ENCODE data around the gene MYO7B. TPM values are rescaled to one million over a fixed set of nuclear protein-coding genes. Genes with fewer than 3 reads are reported as not detected.
A peak's percentile ranks its signal among the peaks of the same experiment; 100 is the strongest.

The MYO7B gene
- total RNA-seq, 5 donors from 2014 or later (not counting 1 experiment from before 2014, with no cell fraction given): 0.13 to 0.96 (median 0.28) TPM; not detected in 1

GRCh38 chr2:127673291-127674069 is 138.0 kb downstream of the MYO7B start:
- Histone ChIP-seq H3K4me3 (ENCODE audit: control insufficient read depth in 1 of 2, extremely low read depth in 1 of 2, low read length in 1 of 2) (no peak overlapping the region), H3K36me3 (ENCODE audit: control insufficient read depth in 2 of 2, extremely low read depth in 1 of 2, insufficient read depth in 1 of 2, low read length in 1 of 2) (no peaks in the 10 kb centered on the region), H3K27me3 (replicated peaks in 1 of 2; ENCODE audit: control insufficient read depth in 2 of 2, extremely low read depth in 1 of 2, insufficient read depth in 2 of 2, low read length in 1 of 2) (peaks cover 0 to 61% of the 10 kb centered on the region in 2 experiments), H3K9me3 (no peaks in the 10 kb centered on the region), H3K27ac (ENCODE audit: low read length) (no peak overlapping the region), H3K4me1 (ENCODE audit: control insufficient read depth in 1 of 2, extremely low read depth in 1 of 2, insufficient read depth in 2 of 2, low read length in 2 of 2) (peaks cover 0 to 14% of the 10 kb centered on the region in 2 experiments)
- no peak for DNase-seq
- 90% methylated on average over 15 of the region's 17 CpGs for WGBS (ENCODE audit: insufficient coverage)
- H3K27me3 Mint-ChIP-seq: peaks cover 34 to 62% of the 10 kb centered on the region in 2 donors
- H3K4me3 Mint-ChIP-seq: peak overlapping the region in 2 of 3 donors; percentile 45 to 84
- H3K9me3 Mint-ChIP-seq: no peaks in the 10 kb centered on the region
- ChIA-PET POLR2A (no interaction called here), CTCF (no interaction called here)
- no peak for ATAC-seq (replicated peaks in 1 of 4)
- H3K27ac Mint-ChIP-seq: no peak overlapping the region
- H3K4me1 Mint-ChIP-seq: peaks cover 7 to 14% (median 8%) of the 10 kb centered on the region in 3 donors
- no peaks in the 10 kb centered on the region for H3K36me3 Mint-ChIP-seq

DNA sequence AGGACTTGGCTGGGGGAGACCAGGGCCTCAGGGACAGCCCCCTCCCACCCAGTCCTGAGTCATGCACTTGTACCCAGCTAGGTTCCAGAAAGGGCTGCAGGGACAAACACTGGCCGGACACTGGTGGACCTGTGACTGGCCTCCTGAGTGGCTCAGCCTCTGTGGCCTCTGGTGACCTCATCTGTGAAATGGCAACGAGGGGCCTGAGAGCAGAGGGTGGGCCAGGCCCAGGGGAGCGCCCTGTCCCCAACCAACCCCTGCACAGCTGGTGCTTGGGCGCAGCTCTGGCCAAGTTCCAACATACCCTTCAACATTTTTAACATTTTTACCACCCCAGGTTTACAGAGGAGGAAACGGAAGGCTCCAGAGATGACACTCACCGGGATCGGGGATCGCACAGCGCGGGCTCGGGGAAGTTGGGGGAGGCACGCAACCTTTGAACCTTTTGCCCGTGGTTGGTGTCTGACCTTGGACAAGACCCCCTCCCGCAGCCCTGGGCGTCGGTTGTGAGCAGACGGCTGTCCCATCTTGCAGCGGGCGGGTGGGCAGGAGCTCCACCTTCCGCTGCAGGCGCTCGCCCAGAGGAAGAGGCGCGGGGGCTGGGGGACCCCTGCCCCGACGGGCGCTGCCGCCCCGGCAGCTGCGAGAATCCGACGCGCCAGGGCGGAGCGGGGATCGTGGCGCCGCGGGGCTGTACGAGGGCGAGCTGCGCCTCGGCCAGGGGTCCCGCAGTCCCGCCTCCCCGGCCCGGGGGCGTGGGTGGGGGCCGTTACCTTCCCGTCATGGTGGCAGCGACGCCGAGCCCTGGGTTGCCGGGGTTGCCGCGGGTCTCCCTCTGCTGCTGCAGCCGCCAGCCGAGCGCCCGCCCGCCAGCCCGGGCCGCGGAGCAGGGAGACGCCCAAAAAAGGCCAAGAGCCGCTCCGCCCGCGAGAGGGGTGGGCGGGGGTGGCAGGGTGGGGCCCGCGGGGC is 139.0 kb downstream of the MYO7B start:
- POLR2A ChIA-PET: interaction anchor here in 1 of 2 donors (1.1 kb wide), 1 partner anchor 28 kb away, joined by 5 read pairs; no protein-coding TSS in a partner anchor
- Histone ChIP-seq H3K9me3 (no peaks in the 10 kb centered on the region), H3K27me3 (replicated peaks in 1 of 2; ENCODE audit: control insufficient read depth in 2 of 2, extremely low read depth in 1 of 2, insufficient read depth in 2 of 2, low read length in 1 of 2) (peaks cover 0 to 69% of the 10 kb centered on the region in 2 experiments), H3K36me3 (ENCODE audit: control insufficient read depth in 2 of 2, extremely low read depth in 1 of 2, insufficient read depth in 1 of 2, low read length in 1 of 2) (no peaks in the 10 kb centered on the region), H3K4me3 (ENCODE audit: control insufficient read depth in 1 of 2, extremely low read depth in 1 of 2, low read length in 1 of 2) (peak overlapping the region in 1 of 2 donors; percentile 28), H3K4me1 (ENCODE audit: control insufficient read depth in 1 of 2, extremely low read depth in 1 of 2, insufficient read depth in 2 of 2, low read length in 2 of 2) (peaks cover 0 to 14% of the 10 kb centered on the region in 2 experiments), H3K27ac (ENCODE audit: low read length) (no peak overlapping the region)
- H3K27me3 Mint-ChIP-seq: peaks cover 37 to 66% of the 10 kb centered on the region in 2 donors
- 8% methylated on average over 48 of the region's 72 CpGs for WGBS (ENCODE audit: insufficient coverage)
- CTCF ChIA-PET: no interaction called here
- H3K4me3 Mint-ChIP-seq: peak overlapping the region; percentile 45 to 84 (median 75)
- H3K27ac Mint-ChIP-seq: no peak overlapping the region
- peaks cover 7 to 14% (median 8%) of the 10 kb centered on the region in 3 donors for H3K4me1 Mint-ChIP-seq
- H3K9me3 Mint-ChIP-seq: no peaks in the 10 kb centered on the region
- peak; percentile 38 to 62 (median 54) for ATAC-seq (replicated peaks in 1 of 4)
- no peaks in the 10 kb centered on the region for H3K36me3 Mint-ChIP-seq
- peak in 8 of 35 experiments; percentile 13 to 25 (median 21) for DNase-seq

GRCh38 chr2:127675331-127676261 is 140.1 kb downstream of the MYO7B start, which contains the start of gene LIMS2:
Gene LIMS2, minus strand, starts transcription at chr2:127675530. Its CDS starts 506 bp downstream, at chr2:127675024.
- peaks cover 0 to 72% of the 10 kb centered on the region in 2 experiments for H3K27me3 ChIP-seq (replicated peaks in 1 of 2; ENCODE audit: control insufficient read depth in 2 of 2, extremely low read depth in 1 of 2, insufficient read depth in 2 of 2, low read length in 1 of 2)
- ChIA-PET POLR2A (interaction anchor here in 1 of 2 donors (0.5 to 1.1 kb wide), 2 partner anchors 27 to 295 kb away, joined by 5 to 11 read pairs; no protein-coding TSS in a partner anchor), CTCF (interaction anchor here in 1 of 2 donors (0.9 kb wide), 1 partner anchor 34 kb away, joined by 4 read pairs; no protein-coding TSS in a partner anchor)
- 9% methylated on average over 29 of the region's 56 CpGs for WGBS (ENCODE audit: insufficient coverage)
- ATAC-seq (replicated peaks in 1 of 4) (no peak), DNase-seq (no peak)
- Mint-ChIP-seq H3K27ac (no peak within 1 kb of the TSS), H3K36me3 (no peaks in the 10 kb centered on the region), H3K9me3 (no peaks in the 10 kb centered on the region), H3K4me1 (peaks cover 7 to 14% (median 8%) of the 10 kb centered on the region in 3 donors), H3K4me3 (peak within 1 kb of the TSS; percentile 65 to 84 (median 75)), H3K27me3 (peaks cover 32 to 64% of the 10 kb centered on the region in 2 donors)
- no peaks in the 10 kb centered on the region for H3K36me3 ChIP-seq (ENCODE audit: control insufficient read depth in 2 of 2, extremely low read depth in 1 of 2, insufficient read depth in 1 of 2, low read length in 1 of 2)
- H3K27ac ChIP-seq (ENCODE audit: low read length): no peak within 1 kb of the TSS
- H3K4me1 ChIP-seq (ENCODE audit: control insufficient read depth in 1 of 2, extremely low read depth in 1 of 2, insufficient read depth in 2 of 2, low read length in 2 of 2): peaks cover 0 to 14% of the 10 kb centered on the region in 2 experiments
- no peaks in the 10 kb centered on the region for H3K9me3 ChIP-seq
- H3K4me3 ChIP-seq (ENCODE audit: control insufficient read depth in 1 of 2, extremely low read depth in 1 of 2, low read length in 1 of 2): peak within 1 kb of the TSS in 1 of 2 donors; percentile 52

DNA sequence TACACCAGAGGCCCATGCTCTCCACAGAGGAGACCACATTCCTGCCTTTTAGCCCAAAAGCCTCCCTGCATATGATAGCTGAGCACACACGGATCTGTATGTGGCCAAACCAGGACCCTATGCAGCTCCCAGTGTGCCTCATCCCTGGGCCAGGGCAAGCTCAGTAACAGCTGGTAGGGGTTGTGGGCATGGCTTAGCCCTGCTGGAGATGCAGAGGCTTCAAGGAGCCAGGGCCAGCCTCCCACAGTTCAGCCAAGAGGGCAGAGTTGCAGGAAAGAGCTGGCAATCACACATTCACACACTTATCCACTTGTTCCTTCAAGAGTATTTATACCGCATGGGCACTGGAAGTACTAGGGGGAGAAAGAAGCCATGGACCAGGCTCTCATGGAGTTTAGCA is 141.4 kb downstream of the MYO7B start:
- DNase-seq: no peak
- Histone ChIP-seq H3K27ac (ENCODE audit: low read length) (no peak overlapping the region), H3K36me3 (ENCODE audit: control insufficient read depth in 2 of 2, extremely low read depth in 1 of 2, insufficient read depth in 1 of 2, low read length in 1 of 2) (no peaks in the 10 kb centered on the region), H3K27me3 (replicated peaks in 1 of 2; ENCODE audit: control insufficient read depth in 2 of 2, extremely low read depth in 1 of 2, insufficient read depth in 2 of 2, low read length in 1 of 2) (peaks cover 0 to 71% of the 10 kb centered on the region in 2 experiments), H3K4me3 (ENCODE audit: control insufficient read depth in 1 of 2, extremely low read depth in 1 of 2, low read length in 1 of 2) (no peak overlapping the region), H3K4me1 (ENCODE audit: control insufficient read depth in 1 of 2, extremely low read depth in 1 of 2, insufficient read depth in 2 of 2, low read length in 2 of 2) (peaks cover 0 to 14% of the 10 kb centered on the region in 2 experiments), H3K9me3 (no peaks in the 10 kb centered on the region)
- no peak overlapping the region for H3K4me3 Mint-ChIP-seq
- CTCF ChIA-PET: interaction anchor here (0.7 to 0.9 kb wide), 3 partner anchors 33 to 321 kb away, joined by 3 to 4 read pairs (median 4); no protein-coding TSS in a partner anchor
- no peak overlapping the region for H3K27ac Mint-ChIP-seq
- no peak for ATAC-seq (replicated peaks in 1 of 4)
- H3K4me1 Mint-ChIP-seq: peaks cover 8 to 15% (median 14%) of the 10 kb centered on the region in 3 donors
- POLR2A ChIA-PET: interaction anchor here in 1 of 2 donors (0.7 kb wide), 1 partner anchor 138 kb away, joined by 15 read pairs; no protein-coding TSS in a partner anchor
- peaks cover 32 to 59% of the 10 kb centered on the region in 2 donors for H3K27me3 Mint-ChIP-seq
- no peaks in the 10 kb centered on the region for H3K9me3 Mint-ChIP-seq
- no CpG with 5 or more reads among the region's 2 CpGs for WGBS (ENCODE audit: insufficient coverage)
- H3K36me3 Mint-ChIP-seq: no peaks in the 10 kb centered on the region

GRCh38 chr2:127678531-127678930 is 143.0 kb downstream of the MYO7B start:
- no peaks in the 10 kb centered on the region for H3K9me3 ChIP-seq
- ATAC-seq (replicated peaks in 1 of 4) (no peak), DNase-seq (no peak)
- Mint-ChIP-seq H3K4me1 (peaks cover 9 to 18% (median 17%) of the 10 kb centered on the region in 3 donors), H3K27me3 (peaks cover 21 to 44% of the 10 kb centered on the region in 2 donors), H3K27ac (no peak overlapping the region), H3K4me3 (no peak overlapping the region), H3K9me3 (no peaks in the 10 kb centered on the region), H3K36me3 (no peaks in the 10 kb centered on the region)
- POLR2A ChIA-PET: no interaction called here
- peaks cover 0 to 14% of the 10 kb centered on the region in 2 experiments for H3K4me1 ChIP-seq (ENCODE audit: control insufficient read depth in 1 of 2, extremely low read depth in 1 of 2, insufficient read depth in 2 of 2, low read length in 2 of 2)
- 79% methylated on average over 10 of the region's 10 CpGs for WGBS (ENCODE audit: insufficient coverage)
- H3K27me3 ChIP-seq (replicated peaks in 1 of 2; ENCODE audit: control insufficient read depth in 2 of 2, extremely low read depth in 1 of 2, insufficient read depth in 2 of 2, low read length in 1 of 2): peaks cover 0 to 57% of the 10 kb centered on the region in 2 experiments
- H3K27ac ChIP-seq (ENCODE audit: low read length): no peak overlapping the region
- no peaks in the 10 kb centered on the region for H3K36me3 ChIP-seq (ENCODE audit: control insufficient read depth in 2 of 2, extremely low read depth in 1 of 2, insufficient read depth in 1 of 2, low read length in 1 of 2)
- CTCF ChIA-PET: no interaction called here
- no peak overlapping the region for H3K4me3 ChIP-seq (ENCODE audit: control insufficient read depth in 1 of 2, extremely low read depth in 1 of 2, low read length in 1 of 2)
